GM12891 (cell line): ENCODE data around the gene NKD1.

Experiments used
- POLR2A ChIP-seq: IDR thresholded peaks from 2 replicates; pipeline ENCODE4 v1.6.1; 2011; ENCODE audit warnings: low read depth, low read length, control low read depth
- POLR2AphosphoS5 ChIP-seq: IDR thresholded peaks from 2 replicates; pipeline ENCODE4 v1.6.1; 2011; ENCODE audit warnings: low read depth, low read length, control low read depth

- TF ChIP-seq POLR2AphosphoS5, result no peak
- TF ChIP-seq POLR2A, result no peak
Measured at GRCh38 chr16:50613281-50613963, 65.2 kb downstream of the NKD1 start.
